Jurkat, Clone E6-1 (cell line): Measurements from ENCODE around the gene SEC22A.
A peak's percentile ranks its signal among the peaks of the same experiment; 100 is the strongest.

Source experiments
- DNase-seq: peaks from one replicate; pipeline ENCODE4 v3.0.0-alpha.2; 2011; ENCODE audit warnings: low read depth, low spot score
- H3K4me3 ChIP-seq: 2 replicates; pipeline ENCODE4 v1.5.1; 2011; ENCODE audit warnings: mild to moderate bottlenecking, low read length, control low read depth, moderate library complexity

SEC22A gene

DNA sequence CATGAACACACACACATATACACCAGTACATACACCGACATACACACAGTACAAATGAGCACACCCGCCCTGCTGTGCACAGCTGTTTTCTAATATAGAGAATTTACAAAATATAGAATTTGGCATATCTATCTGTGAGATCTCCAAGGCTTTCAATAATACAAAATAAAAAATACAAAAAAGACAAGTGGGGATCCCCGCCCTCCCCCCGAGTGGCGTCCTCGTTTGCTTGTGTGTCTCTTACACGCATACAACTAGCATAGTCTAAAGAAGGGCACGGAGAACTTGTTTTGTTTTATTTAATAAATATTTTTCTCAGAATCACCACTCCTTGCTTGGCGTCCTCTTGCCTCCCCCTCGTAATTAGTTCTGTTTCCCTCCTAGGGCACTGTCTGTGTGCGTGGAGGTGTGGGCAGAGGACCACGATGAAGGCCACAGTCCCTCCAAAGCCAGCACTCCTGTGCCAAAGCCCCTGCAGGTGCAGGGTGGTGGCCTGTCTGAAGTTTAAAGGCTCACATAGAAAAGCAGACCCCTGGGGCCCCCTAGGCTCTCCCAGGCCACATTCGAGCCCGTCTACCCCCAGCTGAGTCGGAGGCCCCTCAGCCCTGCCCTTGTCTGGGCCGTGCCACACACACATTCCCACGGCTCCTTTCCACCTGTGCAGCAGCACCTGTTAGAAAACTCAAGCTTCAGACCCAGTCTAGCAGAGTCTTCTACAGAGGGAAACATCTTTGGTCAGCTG, 82.1 kb downstream of the SEC22A start:
- no peak overlapping the region for H3K4me3 ChIP-seq

DNA sequence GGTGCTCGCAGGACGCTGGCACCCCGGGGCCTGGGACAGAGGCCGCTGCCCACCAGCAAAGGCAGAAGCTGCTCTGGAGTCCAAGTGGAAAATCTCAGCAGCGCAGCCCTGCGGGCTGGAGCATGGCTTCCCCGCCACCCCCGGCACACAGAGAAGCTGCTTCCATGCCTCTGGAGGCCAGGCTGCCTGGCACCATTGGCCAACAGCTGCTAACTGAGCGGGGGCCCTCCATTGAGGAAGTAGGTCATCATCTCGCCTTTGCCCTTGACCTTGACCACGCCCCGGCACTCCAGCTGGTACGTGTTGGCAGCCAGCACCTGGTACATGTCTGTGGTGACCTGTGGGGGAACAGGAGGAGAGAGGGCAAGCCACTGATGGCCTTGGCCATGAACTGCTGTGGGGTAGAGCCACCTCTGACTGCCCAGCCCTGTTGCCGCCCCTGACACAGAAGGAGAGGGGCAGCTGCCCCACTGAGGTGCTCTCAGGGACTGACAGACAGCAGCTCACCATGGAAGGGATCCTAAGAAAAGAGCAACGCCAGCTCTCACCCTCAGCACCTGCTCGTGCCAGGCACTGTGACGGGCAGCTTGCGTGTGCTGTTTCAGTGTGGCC, 82.8 kb downstream of the SEC22A start:
- no peak overlapping the region for H3K4me3 ChIP-seq
- no peak for DNase-seq

More for the DNA sequence above, 82.1 kb downstream of the SEC22A start:
- no peak for DNase-seq

DNA sequence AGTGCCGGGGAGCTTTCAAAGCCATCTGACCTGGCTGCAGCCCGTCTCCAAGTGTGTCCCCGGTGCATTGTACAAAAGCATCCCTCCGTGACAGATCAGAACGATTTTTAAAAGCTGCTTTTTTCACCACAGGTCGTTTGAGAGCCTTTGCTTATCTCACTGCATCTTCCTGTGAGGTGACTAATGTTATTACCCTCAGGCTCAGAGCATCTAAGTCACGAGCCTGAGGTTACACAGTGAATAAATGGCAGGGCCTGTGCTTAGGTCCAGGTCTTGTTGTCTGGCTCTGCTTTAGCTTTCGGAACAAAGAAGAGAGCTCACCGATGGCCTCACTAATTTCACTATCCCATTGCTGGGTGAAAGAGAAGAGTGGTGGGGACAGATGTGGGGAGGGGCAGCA, 83.3 kb downstream of the SEC22A start:
- DNase-seq = no peak
- no peak overlapping the region for H3K4me3 ChIP-seq

DNA sequence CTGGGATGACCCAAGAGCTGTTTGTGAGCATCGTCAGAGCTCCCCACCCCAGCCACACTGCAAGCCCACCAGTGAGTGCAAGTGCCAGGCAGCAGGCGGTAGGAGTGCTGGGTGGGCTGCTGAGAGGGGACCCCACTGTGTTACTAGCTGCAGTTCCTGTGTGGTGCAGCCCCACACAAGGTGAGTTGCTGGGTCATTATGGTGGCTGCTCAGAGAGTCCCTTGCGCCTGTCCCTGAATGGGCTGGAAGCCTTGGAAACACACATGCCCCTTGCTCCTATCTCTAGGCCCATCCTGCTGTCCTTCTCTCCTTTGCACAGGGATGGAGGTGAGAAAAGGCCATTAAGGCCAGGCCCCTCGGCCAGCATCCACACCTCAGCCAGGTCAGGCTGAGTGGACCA, 83.7 kb downstream of the SEC22A start:
- no peak overlapping the region for H3K4me3 ChIP-seq
- DNase-seq = no peak

DNA sequence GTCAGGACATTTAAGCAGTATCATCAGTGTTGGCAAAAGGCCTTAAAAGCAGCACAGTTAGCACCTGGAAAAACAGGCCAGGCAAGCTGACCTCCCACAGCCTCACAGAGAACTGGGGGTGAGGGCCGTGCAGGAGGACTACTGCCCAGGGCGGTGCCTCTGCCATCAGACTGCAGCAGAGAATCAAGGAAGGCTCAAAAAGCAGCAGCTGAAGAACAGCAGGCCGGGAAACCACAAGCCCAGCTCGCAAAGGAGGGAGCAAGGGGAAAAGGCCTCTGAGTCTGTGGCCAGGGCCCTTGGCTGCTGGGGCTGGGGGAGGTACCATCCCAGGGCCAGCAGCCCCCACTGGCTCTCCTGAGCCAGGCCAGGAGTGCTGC, 84.2 kb downstream of the SEC22A start:
- no peak for DNase-seq
- no peak overlapping the region for H3K4me3 ChIP-seq

DNA sequence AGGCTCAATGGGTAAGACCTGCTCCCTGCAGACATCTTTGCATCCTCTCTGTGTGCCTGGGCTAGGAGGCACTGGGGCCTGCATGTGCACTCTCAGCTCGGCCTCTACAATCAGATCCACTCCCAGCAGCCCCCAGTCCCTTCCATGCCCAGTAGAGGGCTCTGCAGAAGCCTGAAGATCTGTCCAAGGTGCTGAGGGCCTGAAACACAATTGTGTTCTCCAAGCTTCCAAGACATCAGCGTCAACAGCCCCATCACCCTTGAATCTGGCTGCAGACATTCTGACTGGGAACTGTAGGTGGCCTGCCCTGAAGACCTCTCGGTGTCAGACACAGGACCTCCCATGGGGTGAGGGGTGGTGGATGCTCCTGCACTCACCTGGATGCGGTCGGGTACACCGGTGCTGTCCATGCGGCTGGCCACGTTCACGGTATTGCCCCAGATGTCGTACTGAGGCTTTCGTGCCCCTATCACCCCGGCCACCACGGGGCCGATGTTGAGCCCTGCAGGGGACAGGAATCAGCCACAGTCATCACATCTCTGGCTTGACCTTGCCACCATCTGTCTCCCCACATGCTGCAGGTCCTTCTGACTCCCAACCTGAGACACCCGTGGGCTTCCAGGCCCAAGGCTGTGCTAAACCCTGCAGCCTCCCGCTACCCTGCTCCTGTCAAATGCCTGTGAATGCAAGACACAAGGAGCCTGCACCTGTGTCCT, 84.7 kb downstream of the SEC22A start:
- no peak overlapping the region for H3K4me3 ChIP-seq
- peak; percentile 69 for DNase-seq

DNA sequence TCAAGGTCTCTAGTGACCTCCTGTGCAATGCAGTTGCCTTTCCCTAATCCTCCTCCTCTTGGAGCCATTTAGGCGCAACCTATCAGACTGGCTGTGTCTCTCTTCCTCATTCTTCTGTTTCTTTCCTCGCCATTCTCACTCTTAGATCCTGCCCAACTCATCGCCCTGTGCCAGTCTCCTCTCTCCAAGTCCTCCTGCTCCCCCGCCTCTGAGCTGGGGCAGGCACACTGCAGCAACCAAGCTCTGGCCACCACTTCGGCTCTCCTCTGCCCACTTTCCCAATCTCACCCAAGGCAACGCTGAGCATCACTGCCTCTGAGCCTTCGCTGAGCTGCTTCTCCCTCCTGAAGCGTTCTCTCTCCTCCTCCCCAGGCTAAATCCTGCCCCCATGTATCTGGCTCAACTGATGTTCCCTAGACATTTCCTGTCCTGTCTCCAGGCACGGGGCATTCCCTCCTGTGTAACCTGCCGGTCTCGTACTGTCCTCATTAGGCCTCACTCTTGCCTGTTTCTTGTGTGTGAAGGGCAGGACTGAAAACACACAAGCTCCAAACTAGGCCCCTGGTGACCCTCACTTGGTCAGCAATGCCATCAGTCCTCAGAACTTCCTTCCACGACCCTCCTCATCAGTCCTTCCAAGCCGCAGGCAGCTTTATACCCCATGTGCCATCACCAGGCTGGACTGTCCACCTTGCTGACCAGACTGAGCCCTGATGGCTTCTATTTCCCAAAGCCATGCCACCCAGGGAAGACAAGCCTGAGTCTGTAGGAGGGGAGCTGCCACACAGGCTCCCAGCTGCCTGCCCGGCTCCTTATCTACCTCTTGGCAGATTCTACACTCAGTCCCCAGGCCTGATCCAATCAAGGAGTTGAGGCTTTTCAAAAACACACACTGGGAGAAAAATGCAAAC, 85.6 kb downstream of the SEC22A start:
- DNase-seq = no peak
- H3K4me3 ChIP-seq = no peak overlapping the region

DNA sequence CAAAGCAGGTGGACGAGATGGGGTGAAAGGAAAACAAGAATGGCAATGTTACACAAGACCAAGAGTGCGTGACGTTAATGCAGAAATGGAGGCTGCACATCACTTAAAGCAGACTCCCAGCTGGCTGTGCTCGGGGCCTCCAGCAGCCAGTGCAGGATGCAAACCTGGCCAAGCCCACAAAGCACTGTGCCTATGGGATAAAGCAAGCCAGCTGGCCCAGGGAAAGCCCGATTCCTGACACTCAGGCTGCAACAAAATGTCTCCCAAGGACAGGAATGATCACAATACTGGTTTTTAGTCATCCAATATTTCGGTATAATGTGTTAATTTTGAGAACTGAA, 86.2 kb downstream of the SEC22A start:
- DNase-seq = no peak
- no peak overlapping the region for H3K4me3 ChIP-seq

DNA sequence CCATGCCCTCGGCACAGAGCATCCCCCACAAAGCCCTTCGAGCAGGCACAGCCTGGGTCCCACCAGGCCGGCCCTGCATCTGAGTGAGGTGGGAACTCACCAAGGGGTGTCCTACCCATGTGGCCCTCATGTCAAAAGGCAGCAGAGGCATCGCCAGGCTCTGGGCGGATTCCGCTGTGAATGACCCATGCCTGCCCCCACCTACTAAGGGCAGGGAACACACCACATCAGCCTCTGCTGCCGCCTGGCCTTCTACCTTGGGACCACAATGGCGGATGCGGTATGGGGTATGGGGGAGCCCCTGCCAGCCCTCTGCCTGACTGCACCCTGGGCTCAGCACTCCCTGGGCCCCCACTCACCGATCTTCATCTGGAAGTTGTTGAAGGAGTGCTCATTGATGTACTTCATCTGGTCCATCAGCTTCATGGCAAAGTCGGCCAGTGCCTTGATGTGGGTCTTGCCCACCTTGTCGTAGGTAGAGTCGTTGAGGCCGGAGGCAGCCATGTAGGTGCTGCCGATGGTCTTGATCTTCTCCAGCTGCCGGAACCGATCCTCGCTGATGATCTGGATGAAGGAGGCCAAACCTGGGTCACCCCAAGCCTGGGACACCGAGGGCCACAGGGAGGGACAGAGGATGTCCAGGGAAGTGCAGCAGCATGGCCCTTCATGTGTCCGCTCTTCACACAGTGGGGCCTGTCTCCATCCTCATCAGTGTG, 87.8 kb downstream of the SEC22A start:
- no peak for DNase-seq
- no peak overlapping the region for H3K4me3 ChIP-seq

DNA sequence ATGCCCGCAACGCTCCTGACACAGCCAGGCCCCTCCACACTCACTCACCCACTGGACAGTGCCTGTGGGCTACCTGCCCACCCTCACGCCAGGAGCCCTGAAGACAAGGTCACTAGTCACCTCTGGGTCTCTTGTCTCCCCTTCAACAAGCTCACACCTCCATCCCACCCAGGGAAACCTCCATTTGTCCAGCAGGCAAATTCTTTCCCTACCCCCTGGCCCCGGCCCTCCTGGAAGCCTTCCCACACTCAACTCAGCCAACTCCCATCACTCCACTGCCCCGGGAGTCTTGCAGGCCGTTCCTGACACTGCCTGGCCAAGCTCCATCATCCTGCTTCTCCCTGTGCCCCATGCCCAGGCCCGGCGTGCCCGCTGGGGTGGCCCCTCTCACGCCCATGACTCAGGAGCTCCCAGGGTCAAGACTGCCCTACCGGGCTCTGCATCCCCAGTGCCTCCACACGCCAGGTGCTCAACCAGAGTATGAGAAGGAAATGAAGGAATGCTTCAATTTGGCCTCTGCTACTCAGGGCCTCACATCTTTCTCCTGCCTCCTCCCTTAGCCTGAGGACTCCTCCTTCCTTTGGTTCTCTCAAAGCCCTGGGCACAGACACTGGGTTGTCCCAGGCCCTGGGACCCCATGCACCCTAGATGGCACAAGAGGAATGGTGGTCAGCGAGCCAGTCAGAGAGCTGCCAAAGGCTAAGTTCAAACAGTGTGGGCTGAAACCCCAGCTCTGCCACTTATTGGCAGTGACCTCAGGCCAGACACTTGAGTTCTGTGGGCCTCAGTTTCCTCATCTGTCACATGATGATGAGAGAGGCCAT, 88.6 kb downstream of the SEC22A start:
- no peak overlapping the region for H3K4me3 ChIP-seq
- no peak for DNase-seq

DNA sequence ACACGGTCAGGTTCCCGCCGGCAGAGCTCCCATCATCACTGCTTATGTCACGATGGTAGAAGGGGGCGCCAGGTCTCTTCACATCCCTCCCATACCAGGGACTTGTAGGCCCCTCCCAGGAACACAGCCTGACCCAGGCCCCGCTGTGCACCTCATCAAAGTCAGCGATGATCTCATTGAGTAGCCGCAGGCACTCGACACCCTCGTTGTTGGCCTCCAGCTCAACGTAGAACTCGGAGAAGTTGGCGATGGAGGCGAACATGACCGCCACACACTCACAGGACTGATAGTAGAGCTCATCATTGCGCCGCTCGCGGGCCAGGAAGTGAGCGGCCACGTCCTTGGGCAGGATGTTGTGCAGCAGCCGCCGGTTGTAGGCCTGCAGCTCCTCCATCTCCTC, 89.2 kb downstream of the SEC22A start:
- DNase-seq = no peak
- H3K4me3 ChIP-seq = no peak overlapping the region

DNA sequence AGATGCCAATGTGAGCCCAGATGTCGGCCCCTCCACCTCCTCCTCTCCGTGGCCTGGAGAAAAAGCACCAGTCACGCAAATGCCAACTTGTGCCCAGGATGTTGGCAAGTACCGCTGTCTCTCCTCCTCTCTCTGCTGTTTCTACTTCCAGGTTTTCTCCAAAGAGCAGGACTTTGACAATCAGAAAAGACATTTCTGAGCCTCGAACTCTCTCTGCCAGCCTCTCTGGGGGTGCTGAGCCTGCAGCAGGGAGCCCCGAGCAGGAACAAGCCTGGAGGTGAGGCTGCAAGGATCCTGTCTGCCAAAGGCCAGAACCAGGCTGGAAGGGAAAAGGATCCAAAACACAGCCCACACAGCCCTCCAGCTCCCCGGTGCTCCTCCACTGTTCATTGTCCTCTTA, 89.7 kb downstream of the SEC22A start:
- no peak for DNase-seq
- no peak overlapping the region for H3K4me3 ChIP-seq

DNA sequence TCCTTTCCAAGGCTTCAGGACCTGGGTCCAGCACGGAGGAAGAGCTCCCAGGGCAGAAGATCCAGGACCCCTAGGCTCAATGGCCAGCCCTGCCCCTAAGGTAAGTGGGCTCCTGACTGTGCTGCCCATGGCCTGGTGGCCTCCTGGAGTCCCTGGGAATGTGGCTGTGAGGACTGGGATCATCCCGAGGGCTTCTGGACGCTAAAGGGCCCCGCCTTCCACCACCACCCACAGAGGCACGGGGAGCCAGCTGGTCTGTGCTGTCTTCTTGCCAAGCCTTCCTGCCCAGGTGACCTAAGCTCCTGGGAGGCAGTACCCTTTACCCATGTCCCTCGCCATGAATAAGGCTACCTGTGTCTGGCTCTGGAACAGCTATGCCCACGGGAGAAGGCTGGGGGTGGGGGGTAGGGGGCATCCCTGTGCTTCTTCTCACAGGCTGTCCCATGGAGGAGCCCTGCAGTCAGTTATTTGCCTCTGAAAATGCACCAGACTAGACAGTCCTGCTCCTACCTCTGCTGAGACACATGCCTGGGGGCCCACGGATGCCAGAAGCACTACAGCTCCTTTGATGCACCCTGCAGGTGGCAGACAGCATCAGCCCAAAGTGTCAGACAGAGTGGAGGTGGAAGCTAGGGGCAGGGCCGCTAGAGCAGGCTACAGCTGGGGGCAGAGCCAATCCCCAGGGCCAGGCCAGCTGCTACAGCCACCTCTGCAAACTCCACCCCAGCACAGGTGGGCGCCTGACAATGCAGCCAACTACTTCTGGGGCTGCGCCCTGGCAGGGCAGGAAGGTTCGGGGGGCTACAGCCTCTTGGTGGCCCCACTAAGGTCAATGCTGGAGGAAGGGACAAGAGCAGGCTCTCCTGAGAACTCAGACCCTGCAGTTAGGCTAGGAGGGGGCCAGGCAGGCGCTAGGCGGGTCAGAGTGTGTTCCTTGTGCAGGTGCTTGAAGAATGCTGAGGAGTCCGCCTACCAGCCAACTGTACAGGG, 90.9 kb downstream of the SEC22A start:
- no peak overlapping the region for H3K4me3 ChIP-seq
- no peak for DNase-seq

DNA sequence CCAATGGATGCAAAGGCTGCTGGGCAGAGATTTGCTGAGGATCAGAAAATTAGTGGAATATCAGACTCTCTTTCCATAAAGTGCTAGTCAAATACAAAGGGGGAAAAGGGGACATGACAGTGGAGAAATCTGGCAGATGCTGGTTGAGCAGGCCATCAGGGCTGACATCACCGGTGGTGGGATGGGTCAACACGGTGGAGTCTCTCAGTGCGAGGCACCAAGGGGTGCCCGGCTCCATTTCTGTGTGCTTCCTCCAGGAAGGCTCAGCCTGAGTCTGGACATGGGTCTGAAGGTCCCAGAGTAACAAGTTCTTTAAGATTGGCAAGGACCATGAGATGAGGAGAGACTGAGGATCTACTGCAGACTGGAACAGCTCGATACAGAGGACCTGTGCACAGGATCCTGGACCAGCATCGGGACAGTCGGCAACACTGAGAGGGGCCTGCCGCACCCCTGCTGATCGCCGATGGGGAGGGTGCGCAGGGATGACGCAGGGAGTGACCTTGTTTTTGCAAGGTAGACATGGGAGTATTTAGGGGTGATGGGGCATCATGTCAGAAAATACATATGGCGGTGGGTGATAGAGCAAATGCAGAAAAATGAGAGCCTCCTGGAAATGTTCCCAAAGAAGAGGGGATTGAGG, 92.7 kb downstream of the SEC22A start:
- H3K4me3 ChIP-seq = no peak overlapping the region
- no peak for DNase-seq

DNA sequence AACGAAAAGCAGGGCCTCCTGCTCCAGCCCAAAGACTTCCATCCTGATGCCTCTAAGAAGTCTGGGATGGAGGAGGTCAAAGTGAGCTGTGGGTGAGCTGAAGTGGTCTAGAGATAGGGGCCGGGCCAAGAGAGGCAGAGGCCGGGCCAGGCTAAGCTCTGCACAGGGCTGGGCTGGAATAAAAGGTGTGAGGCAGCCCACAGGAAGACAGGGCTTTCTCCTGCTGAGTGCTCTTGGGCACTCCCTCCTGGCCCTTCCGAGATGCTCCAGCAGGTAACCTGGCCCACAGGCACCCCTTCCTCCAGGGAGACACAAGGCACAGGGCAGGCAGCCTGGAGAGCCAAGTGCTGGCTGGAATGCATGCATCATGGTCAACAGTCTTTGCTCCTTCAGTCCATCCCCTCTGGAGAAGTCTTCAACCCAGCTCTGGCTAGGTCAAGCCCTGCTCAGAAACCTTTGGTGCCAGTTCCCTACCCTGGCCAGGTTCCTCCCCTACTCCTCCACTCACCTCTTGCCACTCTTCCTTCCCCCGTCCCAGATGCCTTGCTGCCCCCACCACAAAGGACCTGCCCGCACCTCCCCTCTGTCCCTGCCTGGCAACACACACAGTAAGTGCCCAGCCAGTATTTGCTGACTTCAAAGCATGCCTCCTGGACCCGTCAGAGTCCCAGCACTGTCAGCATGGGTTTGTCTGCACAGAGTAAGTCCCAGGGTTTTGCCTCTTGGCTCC, 93.6 kb downstream of the SEC22A start:
- no peak for DNase-seq
- no peak overlapping the region for H3K4me3 ChIP-seq

DNA sequence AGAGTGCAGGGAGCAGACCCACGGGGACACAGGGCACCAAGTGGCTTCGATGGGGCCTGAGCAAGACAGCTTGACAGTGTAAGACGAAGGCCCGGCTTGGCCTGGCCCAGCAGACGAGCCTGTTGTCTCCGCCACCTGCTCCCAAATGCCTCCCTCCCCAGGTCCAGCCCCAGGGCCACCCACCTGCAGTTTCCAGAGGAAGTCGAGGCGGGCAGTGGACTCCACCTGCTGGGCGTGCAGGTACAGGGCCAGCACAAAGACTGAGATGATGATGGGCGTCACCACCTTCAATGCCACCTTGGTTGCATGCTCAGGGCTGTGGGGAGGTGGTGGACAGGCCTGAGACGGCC, 94.1 kb downstream of the SEC22A start:
- no peak overlapping the region for H3K4me3 ChIP-seq
- DNase-seq = no peak
